Upper lobe of left lung (tissue), 4 donors: ENCODE data around the gene NHLRC2.

Experiments used
- EP300 ChIP-seq, 4 donors: sonication (generic); formaldehyde crosslinking; IDR thresholded peaks; one replicate each; pipeline ENCODE4 v1.5.1; 2017; ENCODE audit warnings: antibody characterized with exemption in 4 of 4, control low read depth in 2 of 4
- POLR2A ChIP-seq, 4 donors: fragments of 450-650 bp; IDR thresholded peaks; one replicate each; pipeline ENCODE4 v1.5.1; 2016 to 2017; ENCODE audit warnings: antibody characterized with exemption in 4 of 4, mild to moderate bottlenecking in 2 of 4
- TF ChIP-seq, protein P1 (sequence below), 6 experiments: fragments of 450-650 bp in 4 of 6; fragments of 200-600 bp in 2 of 6; sonication (generic) in 2 of 6; IDR thresholded peaks; one replicate each; pipeline ENCODE4 v1.5.1; 2016 to 2019; ENCODE audit warnings: antibody characterized with exemption in 6 of 6

- TF ChIP-seq, protein P1, sequence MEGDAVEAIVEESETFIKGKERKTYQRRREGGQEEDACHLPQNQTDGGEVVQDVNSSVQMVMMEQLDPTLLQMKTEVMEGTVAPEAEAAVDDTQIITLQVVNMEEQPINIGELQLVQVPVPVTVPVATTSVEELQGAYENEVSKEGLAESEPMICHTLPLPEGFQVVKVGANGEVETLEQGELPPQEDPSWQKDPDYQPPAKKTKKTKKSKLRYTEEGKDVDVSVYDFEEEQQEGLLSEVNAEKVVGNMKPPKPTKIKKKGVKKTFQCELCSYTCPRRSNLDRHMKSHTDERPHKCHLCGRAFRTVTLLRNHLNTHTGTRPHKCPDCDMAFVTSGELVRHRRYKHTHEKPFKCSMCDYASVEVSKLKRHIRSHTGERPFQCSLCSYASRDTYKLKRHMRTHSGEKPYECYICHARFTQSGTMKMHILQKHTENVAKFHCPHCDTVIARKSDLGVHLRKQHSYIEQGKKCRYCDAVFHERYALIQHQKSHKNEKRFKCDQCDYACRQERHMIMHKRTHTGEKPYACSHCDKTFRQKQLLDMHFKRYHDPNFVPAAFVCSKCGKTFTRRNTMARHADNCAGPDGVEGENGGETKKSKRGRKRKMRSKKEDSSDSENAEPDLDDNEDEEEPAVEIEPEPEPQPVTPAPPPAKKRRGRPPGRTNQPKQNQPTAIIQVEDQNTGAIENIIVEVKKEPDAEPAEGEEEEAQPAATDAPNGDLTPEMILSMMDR (IDR thresholded peaks at IDR 0.05): no peak
- TF ChIP-seq EP300 (IDR thresholded peaks at IDR 0.05) (no peak), POLR2A (IDR thresholded peaks at IDR 0.05) (no peak)
Measured at GRCh38 chr10:113932854-113933253, 78.4 kb downstream of the NHLRC2 start.
